Measurements from ENCODE around the gene TUBA4B.

DNA sequence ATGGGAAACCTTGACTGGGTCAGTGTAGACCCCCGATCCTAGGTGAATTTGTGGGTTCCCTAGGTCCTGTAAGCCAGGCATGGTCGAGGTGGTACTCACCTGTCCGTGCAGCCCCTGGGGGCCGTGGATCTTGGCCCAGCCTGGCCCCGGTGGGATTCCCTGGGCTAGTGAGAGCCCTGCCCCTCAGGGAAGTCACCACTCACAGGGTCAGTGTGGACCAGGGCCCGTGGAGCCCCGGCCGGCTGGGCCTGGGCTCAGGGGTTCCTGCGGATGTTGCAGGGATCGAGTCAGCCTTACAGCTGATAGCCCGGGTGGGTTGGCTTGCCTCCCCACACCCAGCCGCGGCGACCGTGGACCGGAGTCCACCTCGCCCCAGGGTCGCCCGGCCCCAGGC lies 24.1 kb upstream of the TUBA4B start:
- TF ChIP-seq PAX5 (IDR thresholded peaks at IDR 0.05; ENCODE audit: insufficient read depth, low read length, severe bottlenecking): no peak
- TF ChIP-seq POLR2A (IDR thresholded peaks at IDR 0.05; ENCODE audit: low read depth, low read length): no peak
- no peak for TF ChIP-seq SPI1 (IDR thresholded peaks at IDR 0.05; ENCODE audit: low read depth, low read length)
- TF ChIP-seq POLR2AphosphoS5 (IDR thresholded peaks at IDR 0.05; ENCODE audit: low read depth, low read length): no peak
- no peak for TF ChIP-seq POU2F2 (IDR thresholded peaks at IDR 0.05; ENCODE audit: low read depth, low read length)
